OCI-LY3 (cell line): ENCODE measurements around the gene ANKRD6.

ENCODE experiments used
- CTCF ChIP-seq: fragments of 200-600, 300-600 bp; sonication (generic); IDR thresholded peaks from 2 replicates; pipeline ENCODE4 v1.5.1; 2014; ENCODE audit warnings: antibody characterized with exemption, low read length, low read depth
- EZH2phosphoT487 ChIP-seq: fragments of 200-600 bp; shearing (Covaris generic); IDR thresholded peaks from 2 replicates; pipeline ENCODE4 v1.6.1; 2018; ENCODE audit warnings: antibody characterized with exemption, mixed run types, low read depth

GRCh38 chr6:89410231-89410761 is 22.7 kb upstream of the ANKRD6 start:
- no peak for TF ChIP-seq CTCF
- TF ChIP-seq EZH2phosphoT487: no peak
